ENCODE data around the gene CALHM5.
A peak's percentile ranks its signal among the peaks of the same experiment; 100 is the strongest.

- no peak for TF ChIP-seq POLR2A (IDR thresholded peaks at IDR 0.05)
- peak; percentile 13 to 41 for TF ChIP-seq CTCF (IDR thresholded peaks at IDR 0.05)
Observed at GRCh38 chr6:116511424-116512110, at the start of gene CALHM5.
